T-helper 2 cell treated with Interferon-gamma antibody and Interleukin-4, amounts not matched to agents 5 μg/mL and 100 μg/mL, for 36 hours (primary cell): Measurements from ENCODE around the gene CFAP74.
"Not testable (repeated sequence)": the region's sequence is repeated elsewhere in the genome, so short reads cannot be mapped to it uniquely, and the experiment has no call there.

Experiments
- DNase-seq: peaks from one replicate; pipeline ENCODE4 v3.0.0; 2021; ENCODE audit warnings: low spot score
- H3K27ac Mint-ChIP-seq: one replicate; pipeline ENCODE4 v1.8.0; 2021; ENCODE audit warnings: mild to moderate bottlenecking, mixed read lengths
- H3K27me3 Mint-ChIP-seq: one replicate; pipeline ENCODE4 v1.8.0; 2021; ENCODE audit warnings: low read depth, mixed read lengths
- H3K36me3 Mint-ChIP-seq: one replicate; pipeline ENCODE4 v1.8.0; 2021; ENCODE audit warnings: low read depth, mixed read lengths
- H3K4me1 Mint-ChIP-seq: one replicate; pipeline ENCODE4 v1.8.0; 2021; ENCODE audit warnings: low read depth, mixed read lengths
- H3K4me3 Mint-ChIP-seq: one replicate; pipeline ENCODE4 v1.8.0; 2022; ENCODE audit warnings: mild to moderate bottlenecking, moderate library complexity, mixed read lengths
- H3K9me3 Mint-ChIP-seq: one replicate; pipeline ENCODE4 v1.8.0; 2021; ENCODE audit warnings: mixed read lengths

Gene CFAP74

DNA sequence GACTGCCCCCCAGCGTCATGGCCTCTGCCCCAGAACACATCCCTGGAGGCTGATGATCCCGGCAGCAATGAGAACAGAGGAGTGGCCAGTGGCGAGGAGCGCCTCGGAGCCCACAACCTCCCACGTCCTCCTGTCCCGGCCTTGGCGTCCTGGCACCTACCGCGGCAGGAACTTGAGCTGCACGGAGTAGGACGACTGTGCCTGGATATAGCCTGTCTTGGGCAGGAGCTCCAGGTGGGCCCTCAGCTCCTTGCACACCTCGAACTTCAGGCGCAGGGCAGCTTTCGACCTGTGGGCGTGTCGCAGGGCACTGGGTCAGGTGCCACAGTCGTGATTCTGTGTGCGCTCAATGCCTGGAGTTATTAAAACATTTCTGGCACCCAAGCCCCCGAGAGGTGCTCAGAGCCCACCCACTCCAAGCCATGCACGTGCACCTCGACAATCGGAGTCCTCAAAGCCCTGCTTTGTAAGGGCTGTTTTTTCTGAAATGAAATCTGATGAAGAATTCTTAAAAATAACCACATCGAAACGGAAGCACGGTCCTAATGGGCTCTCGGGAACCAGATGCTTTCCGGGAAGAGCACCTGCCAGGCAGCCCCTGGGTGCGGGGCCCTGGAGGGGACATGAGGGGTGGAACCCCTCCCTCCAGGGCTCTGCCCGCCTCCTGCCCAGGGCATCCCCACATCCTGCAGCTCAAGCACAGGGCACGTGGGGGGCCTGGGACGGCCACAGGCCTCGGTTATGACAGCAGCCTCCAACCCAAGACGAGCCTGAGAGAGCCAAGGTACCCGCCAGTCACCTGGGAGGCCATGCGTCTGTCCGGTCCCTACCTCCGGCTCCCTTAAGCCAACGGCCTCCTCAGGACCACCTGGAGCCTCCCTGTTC, 61.5 kb downstream of the CFAP74 start:
- Mint-ChIP-seq H3K27ac (no peak overlapping the region), H3K27me3 (no peaks in the 10 kb centered on the region), H3K4me3 (no peak overlapping the region), H3K36me3 (no peaks in the 10 kb centered on the region), H3K4me1 (no peaks in the 10 kb centered on the region), H3K9me3 (no peaks in the 10 kb centered on the region)
- no peak for DNase-seq

DNA sequence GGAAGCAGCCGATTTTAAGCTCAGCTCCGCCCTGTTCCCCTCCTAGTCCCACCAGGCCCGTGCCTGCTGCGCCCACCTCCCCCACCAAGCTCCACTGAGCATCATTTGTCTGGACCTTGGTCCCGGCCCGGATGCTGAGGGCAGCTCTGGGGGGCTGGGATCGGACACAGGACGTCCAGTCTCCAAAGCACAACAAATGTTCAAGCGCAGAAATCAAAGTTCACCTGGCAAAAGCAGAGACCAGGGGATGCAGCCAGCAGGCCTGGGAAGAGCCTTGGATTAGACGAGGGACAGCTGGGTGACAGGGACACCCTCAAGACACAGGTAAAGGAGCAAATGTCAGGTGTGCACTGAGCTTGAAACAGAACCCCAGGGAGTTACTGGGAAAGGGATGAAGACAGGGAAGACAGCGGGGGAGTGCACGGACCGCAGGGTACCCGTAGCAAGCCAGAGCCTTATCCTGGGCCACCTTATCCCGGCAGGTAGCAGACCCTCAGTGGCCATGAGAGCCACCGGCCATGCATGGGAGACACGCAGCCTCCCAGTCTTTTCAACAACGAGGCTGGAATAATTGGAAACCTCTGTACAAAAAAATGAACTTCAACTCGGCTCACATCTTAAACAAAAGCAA, 62.3 kb downstream of the CFAP74 start:
- Mint-ChIP-seq H3K27me3 (no peaks in the 10 kb centered on the region), H3K27ac (no peak overlapping the region), H3K4me3 (no peak overlapping the region), H3K36me3 (no peaks in the 10 kb centered on the region), H3K9me3 (no peaks in the 10 kb centered on the region), H3K4me1 (no peaks in the 10 kb centered on the region)
- no peak for DNase-seq

DNA sequence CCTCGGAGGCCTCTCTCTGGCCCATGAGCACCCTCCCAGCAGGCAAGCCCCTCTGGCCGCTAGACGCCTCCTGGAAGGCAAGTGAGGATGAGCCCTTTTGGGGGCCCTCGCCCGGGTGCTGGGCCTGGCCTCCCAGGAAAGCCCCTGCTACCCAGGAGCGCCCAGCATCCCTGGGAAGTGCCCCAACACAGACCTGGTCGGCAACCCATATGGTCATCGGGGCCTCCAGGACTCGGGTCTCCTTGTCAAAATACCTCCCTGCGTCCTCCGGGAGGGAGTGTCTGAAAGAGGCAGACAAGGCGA, 63.5 kb downstream of the CFAP74 start:
- Mint-ChIP-seq H3K36me3 (no peaks in the 10 kb centered on the region), H3K9me3 (peaks cover 7% of the 10 kb centered on the region), H3K4me1 (no peaks in the 10 kb centered on the region), H3K4me3 (no peak overlapping the region), H3K27ac (no peak overlapping the region), H3K27me3 (no peaks in the 10 kb centered on the region)
- DNase-seq = no peak

DNA sequence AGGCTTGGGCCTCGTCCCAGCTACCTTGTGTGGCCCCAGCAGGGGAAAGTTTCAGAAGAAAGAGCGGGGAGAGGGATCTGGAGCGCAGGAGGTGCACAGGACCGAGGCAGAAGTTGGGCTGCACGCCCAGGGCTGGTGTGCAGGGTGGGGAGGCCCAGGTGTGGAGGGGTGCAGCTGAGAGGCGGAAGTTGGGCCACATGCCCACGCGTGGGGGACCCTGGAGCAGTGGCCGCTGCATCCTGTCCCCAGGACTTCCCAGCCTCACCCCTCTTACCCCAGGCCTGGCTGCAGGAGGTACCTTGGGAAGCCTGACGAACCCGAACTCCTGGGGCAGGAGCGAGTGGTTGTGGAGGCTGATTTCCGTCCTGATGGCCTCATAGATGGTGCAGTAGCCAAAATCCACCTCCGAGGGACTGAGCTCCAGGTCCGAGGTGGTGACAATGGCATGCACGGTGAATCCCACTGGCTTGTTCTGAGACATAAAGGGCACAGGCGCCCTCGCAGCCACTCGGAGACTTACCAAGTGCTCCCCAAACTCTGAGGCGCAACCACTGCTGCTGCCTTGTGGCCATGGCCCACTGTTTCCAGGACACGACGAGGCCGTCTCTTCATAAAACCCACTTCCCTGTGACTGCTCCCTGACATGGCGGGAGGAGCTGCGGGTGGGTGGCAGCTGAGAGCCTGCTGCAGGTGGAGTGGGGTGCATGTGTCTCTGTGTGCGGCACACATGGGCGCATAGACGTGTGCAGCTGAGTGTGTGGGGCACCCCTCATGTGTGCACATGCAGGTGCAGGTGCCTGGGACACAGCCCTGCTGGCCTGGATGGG, 64.1 kb downstream of the CFAP74 start:
- no peaks in the 10 kb centered on the region for H3K4me1 Mint-ChIP-seq
- no peak overlapping the region for H3K4me3 Mint-ChIP-seq
- no peak for DNase-seq
- H3K9me3 Mint-ChIP-seq = peaks cover 13% of the 10 kb centered on the region
- H3K27ac Mint-ChIP-seq = no peak overlapping the region
- no peaks in the 10 kb centered on the region for H3K36me3 Mint-ChIP-seq
- H3K27me3 Mint-ChIP-seq = no peaks in the 10 kb centered on the region

DNA sequence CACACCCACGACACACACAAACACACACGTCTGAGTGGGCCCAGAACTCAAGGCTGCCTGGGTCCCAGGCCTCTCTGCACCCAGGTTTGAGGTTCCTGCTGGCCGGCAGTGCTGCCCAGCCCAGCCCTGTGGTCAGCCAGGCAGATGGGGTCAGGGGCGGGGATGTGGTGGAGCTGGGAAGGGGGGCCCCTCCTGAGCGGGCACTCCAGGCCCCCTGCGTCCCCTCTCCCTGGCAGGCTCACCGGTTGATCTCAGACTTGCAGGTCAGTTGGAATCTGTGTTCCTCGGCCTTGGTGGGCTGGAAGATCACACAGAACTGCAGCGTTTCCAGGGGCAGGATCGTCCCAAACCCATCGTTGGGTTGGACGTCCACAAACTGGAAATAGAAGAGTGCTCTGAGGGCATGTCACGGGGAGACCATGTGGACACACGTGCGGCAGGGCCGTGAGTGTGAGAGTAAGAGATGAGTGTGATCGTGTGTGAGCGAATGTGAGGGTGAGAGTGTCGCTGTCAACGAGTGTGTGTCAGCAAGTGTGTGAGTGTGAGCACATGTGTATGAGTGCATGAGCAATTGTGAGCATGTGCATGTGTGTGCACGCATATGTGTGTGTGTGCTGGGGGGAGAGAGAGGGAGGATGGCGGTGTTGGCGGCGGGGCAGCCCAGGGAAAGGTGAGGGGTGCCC, 64.8 kb downstream of the CFAP74 start:
- H3K4me3 Mint-ChIP-seq = no peak overlapping the region
- no peaks in the 10 kb centered on the region for H3K27me3 Mint-ChIP-seq
- H3K36me3 Mint-ChIP-seq = peaks cover 5% of the 10 kb centered on the region
- H3K4me1 Mint-ChIP-seq = no peaks in the 10 kb centered on the region
- peaks cover 20% of the 10 kb centered on the region for H3K9me3 Mint-ChIP-seq
- DNase-seq = no peak
- H3K27ac Mint-ChIP-seq = no peak overlapping the region

DNA sequence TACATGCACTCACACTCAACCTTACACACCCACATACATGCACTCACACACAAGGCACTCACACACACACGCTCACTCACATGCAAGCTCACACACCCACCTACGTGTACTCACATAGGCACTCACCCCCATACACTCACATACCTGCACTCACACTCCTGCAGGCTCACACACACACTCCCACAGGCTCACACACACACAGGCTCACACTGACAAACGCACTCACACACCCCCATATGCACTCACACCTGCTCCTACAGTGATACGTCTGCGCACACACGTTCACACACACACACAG, 65.4 kb downstream of the CFAP74 start:
- Mint-ChIP-seq H3K4me3 (no peak overlapping the region), H3K36me3 (peaks cover 5% of the 10 kb centered on the region), H3K4me1 (no peaks in the 10 kb centered on the region), H3K9me3 (peaks cover 25% of the 10 kb centered on the region), H3K27ac (no peak overlapping the region), H3K27me3 (no peaks in the 10 kb centered on the region)
- DNase-seq = no peak

DNA sequence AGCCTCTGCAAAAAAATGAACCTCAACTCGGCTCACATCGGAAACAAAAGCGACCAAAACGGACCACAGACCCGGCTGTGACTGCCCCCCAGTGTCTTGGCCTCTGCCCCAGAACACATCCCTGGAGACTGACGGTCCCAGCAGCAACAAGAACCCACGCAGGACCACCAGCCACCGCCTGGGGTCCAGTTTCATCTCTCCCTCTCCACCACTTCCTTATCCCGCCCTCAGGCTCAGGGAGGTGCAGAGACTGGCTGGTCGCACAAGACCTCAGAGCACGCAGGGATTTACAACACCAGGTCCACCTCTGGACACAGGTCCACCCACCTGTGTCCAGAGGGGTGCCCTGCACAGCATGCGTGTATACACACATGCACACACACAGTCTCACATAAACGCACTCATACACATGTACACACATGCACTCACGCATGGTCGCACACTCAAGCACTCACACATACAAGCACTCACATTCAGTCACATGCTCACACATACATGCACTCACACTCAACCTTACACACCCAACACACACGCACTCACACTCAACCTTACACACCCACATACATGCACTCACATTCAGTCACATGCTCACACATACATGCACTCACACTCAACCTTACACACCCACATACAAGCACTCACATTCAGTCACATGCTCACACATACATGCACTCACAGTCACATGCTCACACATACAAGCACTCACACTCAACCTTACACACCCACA, 65.9 kb downstream of the CFAP74 start:
- Mint-ChIP-seq H3K4me1 (no peaks in the 10 kb centered on the region), H3K4me3 (no peak overlapping the region), H3K36me3 (peaks cover 5% of the 10 kb centered on the region), H3K27me3 (no peaks in the 10 kb centered on the region), H3K27ac (no peak overlapping the region), H3K9me3 (peaks cover 25% of the 10 kb centered on the region)
- no peak for DNase-seq

DNA sequence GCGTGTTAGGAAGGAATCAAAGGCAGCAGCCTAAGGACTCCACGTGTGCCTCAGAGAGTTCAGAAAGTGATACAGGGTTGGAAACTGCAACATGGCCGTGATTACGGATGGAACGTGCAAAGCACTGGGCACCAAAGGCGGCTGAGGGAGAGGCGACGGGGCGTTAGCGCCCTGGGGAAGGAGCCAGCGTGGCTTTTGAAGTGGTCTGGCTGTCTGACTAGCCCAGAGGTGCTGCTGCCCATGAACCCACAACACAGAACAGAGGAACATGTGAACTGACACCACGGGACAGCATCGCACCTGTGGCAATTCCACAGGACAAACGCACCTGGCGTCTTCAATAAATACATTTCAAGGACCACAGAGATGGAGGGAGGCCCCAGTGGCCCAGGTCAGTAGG, 66.5 kb downstream of the CFAP74 start:
- no peak overlapping the region for H3K27ac Mint-ChIP-seq
- H3K4me1 Mint-ChIP-seq = no peaks in the 10 kb centered on the region
- peaks cover 25% of the 10 kb centered on the region for H3K9me3 Mint-ChIP-seq

DNA sequence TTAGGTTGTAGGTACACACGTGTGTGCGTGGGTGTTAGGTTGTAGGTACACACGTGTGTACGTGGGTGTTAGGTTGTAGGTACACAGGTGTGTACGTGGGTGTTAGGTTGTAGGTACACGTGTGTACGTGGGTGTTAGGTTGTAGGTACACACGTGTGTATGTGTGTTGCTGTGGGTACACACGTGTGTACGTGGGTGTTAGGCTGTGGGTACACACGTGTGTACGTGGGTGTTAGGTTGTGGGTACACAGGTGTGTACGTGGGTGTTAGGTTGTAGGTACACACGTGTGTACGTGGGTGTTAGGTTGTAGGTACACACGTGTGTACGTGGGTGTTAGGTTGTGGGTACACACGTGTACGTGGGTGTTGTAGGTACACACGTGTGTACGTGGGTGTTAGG, 68.7 kb downstream of the CFAP74 start:
- not testable (repeated sequence) for H3K4me1 Mint-ChIP-seq, H3K4me3 Mint-ChIP-seq, H3K27me3 Mint-ChIP-seq, H3K27ac Mint-ChIP-seq, H3K36me3 Mint-ChIP-seq, DNase-seq
- peaks cover 25% of the 10 kb centered on the region for H3K9me3 Mint-ChIP-seq

More for the DNA sequence above, 66.5 kb downstream of the CFAP74 start:
- H3K36me3 Mint-ChIP-seq = peaks cover 5% of the 10 kb centered on the region
- H3K4me3 Mint-ChIP-seq = no peak overlapping the region
- no peak for DNase-seq
- H3K27me3 Mint-ChIP-seq = no peaks in the 10 kb centered on the region

DNA sequence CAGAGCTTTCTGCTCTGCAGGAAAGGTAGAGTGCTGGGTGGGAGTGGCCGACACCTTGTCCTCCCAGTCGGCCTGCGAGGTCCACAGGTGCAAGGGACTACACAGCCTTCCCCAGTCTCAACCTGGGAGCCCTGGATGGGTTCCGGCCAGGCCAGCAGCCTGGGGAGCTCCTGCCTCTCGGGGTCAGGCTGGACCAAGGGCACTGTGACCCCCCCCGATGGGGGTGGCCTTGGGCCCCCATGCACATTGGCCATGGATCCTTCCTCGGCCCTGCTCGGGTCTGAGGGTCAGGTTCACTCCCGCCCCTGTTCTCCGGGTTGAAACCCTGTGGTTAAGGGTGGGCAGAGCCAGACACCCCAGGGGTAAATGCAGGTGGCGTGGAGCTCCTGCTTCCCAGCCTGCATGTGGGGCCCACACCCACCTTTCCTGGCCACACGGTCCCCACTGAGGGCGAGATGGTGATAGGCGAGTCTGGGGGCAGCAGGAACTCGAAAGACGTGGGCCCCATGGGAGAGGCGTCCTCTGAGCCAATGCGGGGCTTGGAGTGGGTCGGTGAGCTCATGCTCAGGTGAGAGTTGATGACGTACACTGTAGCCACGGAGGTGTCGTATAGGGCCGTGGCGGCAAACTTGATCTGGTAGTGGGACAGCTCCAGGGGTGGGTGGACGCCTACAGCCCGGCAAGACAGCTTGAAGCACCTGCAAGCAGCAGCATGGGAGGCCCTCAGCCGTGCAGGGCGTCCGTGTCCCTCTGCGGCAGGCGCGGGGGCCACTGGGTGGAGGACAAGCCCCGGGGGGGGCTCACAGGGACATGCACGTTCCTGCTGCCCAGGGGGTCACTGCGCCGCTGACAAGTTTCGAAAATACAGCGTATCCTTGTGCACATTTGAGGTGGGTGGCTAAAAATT, 73.7 kb downstream of the CFAP74 start:
- Mint-ChIP-seq H3K4me1 (no peaks in the 10 kb centered on the region), H3K9me3 (peaks cover 16% of the 10 kb centered on the region), H3K27me3 (no peaks in the 10 kb centered on the region), H3K27ac (no peak overlapping the region), H3K4me3 (no peak overlapping the region), H3K36me3 (peaks cover 5% of the 10 kb centered on the region)
- DNase-seq = no peak

DNA sequence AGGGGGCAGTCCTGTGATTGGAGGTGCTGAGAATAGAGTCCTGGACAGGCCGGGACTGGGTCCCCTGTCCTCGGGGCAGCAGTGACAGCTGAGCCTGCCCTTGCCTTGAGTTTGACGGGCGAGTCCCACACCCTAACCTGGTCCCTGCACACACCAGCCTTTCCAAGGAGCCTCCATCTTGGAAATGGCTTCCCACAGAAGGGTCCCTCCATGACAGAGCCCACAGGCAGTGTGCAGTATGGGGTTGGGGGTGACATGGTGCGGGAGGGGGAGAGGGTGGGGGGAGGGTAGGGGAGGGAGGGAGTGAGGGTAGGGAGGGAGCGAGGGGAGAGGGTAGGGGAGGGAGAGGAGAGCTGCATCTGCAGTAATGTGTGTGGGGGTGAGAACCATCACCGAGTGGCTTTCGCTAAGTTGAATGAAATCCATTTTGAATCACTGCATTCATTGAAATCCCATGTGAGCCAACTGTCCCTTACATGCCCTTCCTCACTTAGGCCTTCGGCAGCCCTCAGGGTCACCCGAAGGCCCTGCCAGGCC, 74.4 kb downstream of the CFAP74 start:
- no peak for DNase-seq
- no peak overlapping the region for H3K4me3 Mint-ChIP-seq
- no peaks in the 10 kb centered on the region for H3K27me3 Mint-ChIP-seq
- H3K27ac Mint-ChIP-seq = no peak overlapping the region
- peaks cover 9% of the 10 kb centered on the region for H3K9me3 Mint-ChIP-seq
- H3K4me1 Mint-ChIP-seq = no peaks in the 10 kb centered on the region
- peaks cover 2% of the 10 kb centered on the region for H3K36me3 Mint-ChIP-seq

DNA sequence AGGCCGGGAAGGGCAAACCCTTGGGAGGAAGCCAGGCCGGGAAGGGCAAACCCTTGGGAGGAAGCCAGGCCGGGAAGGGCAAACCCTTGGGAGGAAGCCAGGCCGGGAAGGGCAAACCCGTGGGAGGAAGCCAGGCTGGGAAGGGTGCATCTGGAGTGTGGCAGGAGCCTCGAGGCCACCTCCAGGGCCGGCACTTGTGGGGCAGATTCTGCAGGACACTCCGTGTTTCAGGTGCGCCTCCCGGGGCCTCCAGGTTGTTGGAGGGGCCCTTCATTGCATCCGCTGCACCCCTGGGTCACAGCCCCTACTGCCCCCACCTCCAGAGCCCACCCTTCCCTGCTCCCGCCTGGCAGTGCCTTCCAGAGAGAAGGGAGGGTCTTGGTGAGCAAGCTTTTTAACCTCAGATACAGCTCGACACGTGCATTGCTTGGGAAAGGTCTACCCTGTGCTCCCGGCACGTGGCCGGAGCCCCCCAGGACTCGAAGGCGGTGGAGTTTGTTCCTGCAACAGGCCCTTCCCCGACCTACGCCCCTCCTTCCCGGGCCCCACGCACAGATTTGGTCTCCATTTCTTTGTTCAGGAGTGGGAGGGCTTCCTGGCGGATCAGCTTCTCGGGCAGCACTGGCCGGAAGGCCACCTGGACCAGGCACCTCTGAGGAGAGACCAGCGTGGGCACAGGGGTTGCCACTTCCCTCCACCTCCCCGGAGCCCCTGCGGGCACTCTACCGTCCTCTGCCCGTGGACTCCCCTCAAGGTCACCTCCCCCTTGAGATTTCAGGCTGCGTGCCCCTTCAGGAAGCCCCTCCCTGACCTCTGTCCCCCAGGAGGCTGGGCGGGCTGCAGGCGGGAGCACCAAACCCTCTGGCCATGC, 75.1 kb downstream of the CFAP74 start:
- Mint-ChIP-seq H3K4me3 (no peak overlapping the region), H3K27me3 (no peaks in the 10 kb centered on the region), H3K36me3 (no peaks in the 10 kb centered on the region), H3K27ac (no peak overlapping the region), H3K9me3 (peaks cover 2% of the 10 kb centered on the region), H3K4me1 (no peaks in the 10 kb centered on the region)
- DNase-seq = no peak
